Osteoblast (primary cell): Measurements from ENCODE around the gene EVC2. TPM values are rescaled to one million over a fixed set of nuclear protein-coding genes. Genes with fewer than 3 reads are reported as not detected.

Source experiments
- DNase-seq: peaks from one replicate; pipeline ENCODE4 v3.0.0; 2011; ENCODE audit warnings: low spot score, mixed read lengths; ENCODE audit not compliant: insufficient read length; ENCODE audit errors: missing footprints
- H2AFZ ChIP-seq: 2 replicates; pipeline ENCODE4 v1.6.0; 2011; ENCODE audit warnings: mild to moderate bottlenecking, low read length
- H3K27ac ChIP-seq: 2 replicates; pipeline ENCODE4 v1.5.1; 2011; ENCODE audit warnings: mild to moderate bottlenecking, low read depth, low read length, moderate library complexity
- H3K27me3 ChIP-seq: 2 replicates; pipeline ENCODE4 v1.6.0; 2012; ENCODE audit warnings: mild to moderate bottlenecking, control low read depth, inconsistent platforms, low read length, moderate library complexity; ENCODE audit not compliant: insufficient read depth
- H3K36me3 ChIP-seq: 2 replicates; pipeline ENCODE4 v1.5.1; 2011; ENCODE audit warnings: mild to moderate bottlenecking, low read length, control low read depth, moderate library complexity; ENCODE audit not compliant: insufficient read depth
- H3K4me1 ChIP-seq: 2 replicates; pipeline ENCODE4 v1.5.1; 2011; ENCODE audit warnings: mild to moderate bottlenecking, low read length, control low read depth, moderate library complexity; ENCODE audit not compliant: insufficient read depth
- H3K4me2 ChIP-seq: 2 replicates; pipeline ENCODE4 v1.6.0; 2011; ENCODE audit warnings: mild to moderate bottlenecking, low read length; ENCODE audit not compliant: insufficient read depth
- H3K4me3 ChIP-seq: fragments of 200-600 bp; sonication (generic); 3 replicates; pipeline ENCODE4 v1.5.1; 2012; ENCODE audit warnings: mild to moderate bottlenecking, low read length, inconsistent platforms; ENCODE audit not compliant: insufficient read depth
- H3K79me2 ChIP-seq: 2 replicates; pipeline ENCODE4 v1.6.0; 2012; ENCODE audit warnings: mild to moderate bottlenecking, low read length, control low read depth, inconsistent platforms; ENCODE audit not compliant: insufficient read depth
- H3K9me3 ChIP-seq: 2 replicates; pipeline ENCODE4 v1.5.1; 2011; ENCODE audit warnings: low read depth, low read length, control low read depth
- H4K20me1 ChIP-seq: 2 replicates; pipeline ENCODE4 v1.6.0; 2012; ENCODE audit warnings: mild to moderate bottlenecking, low read length, control low read depth; ENCODE audit not compliant: insufficient read depth
- CTCF ChIP-seq: IDR thresholded peaks from 2 replicates; pipeline ENCODE4 v1.5.1; 2011; ENCODE audit warnings: mild to moderate bottlenecking, low read depth, low read length, moderate library complexity; ENCODE audit errors: extremely low read depth
- total RNA-seq: library from RNA; depleted of rRNA; stranded (reverse); fragments of >200 nt; gene quantifications from 2 replicates; pipeline ENCODE4 v1.2.3, GENCODE V29; 2012

Gene EVC2
- total RNA-seq, 1 donor = 19.2 TPM

DNA sequence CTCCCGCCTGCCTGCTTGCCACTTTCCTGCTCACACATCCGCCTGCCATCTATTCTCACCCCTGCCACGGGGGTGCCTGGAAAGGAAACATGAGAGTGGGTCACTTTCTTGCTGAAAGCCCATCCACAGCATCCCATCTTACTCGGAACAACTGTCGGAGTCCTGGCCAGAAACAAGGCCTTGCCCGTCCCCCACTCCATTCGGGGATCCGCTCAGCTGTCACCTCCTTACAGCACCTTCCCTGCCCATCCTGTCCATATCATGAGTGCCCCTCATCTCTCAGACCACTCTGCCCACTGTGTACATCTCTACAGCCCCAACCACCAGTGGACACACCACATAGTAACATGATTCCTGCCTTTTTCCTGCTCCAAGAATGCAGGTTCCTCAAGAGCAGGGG lies 6.4 kb downstream of the EVC2 start:
- H3K4me1 ChIP-seq = peaks cover 3% of the 10 kb centered on the region
- no peaks in the 10 kb centered on the region for H3K9me3 ChIP-seq
- no peak for TF ChIP-seq CTCF
- H3K4me3 ChIP-seq = no peak overlapping the region
- peaks cover 16% of the 10 kb centered on the region for H3K36me3 ChIP-seq
- no peak overlapping the region for H2AFZ ChIP-seq
- H3K79me2 ChIP-seq = peaks cover 62% of the 10 kb centered on the region
- H3K27me3 ChIP-seq = no peaks in the 10 kb centered on the region
- no peak for DNase-seq
- H4K20me1 ChIP-seq = peaks cover 25% of the 10 kb centered on the region
- no peak overlapping the region for H3K4me2 ChIP-seq
- H3K27ac ChIP-seq = no peak overlapping the region

- H3K4me1 ChIP-seq = no peaks in the 10 kb centered on the region
- no peak overlapping the region for H3K4me3 ChIP-seq
- H3K27ac ChIP-seq = no peak overlapping the region
- no peak overlapping the region for H2AFZ ChIP-seq
- H3K4me2 ChIP-seq = no peak overlapping the region
- peaks cover 29% of the 10 kb centered on the region for H3K36me3 ChIP-seq
- TF ChIP-seq CTCF = no peak
- H3K9me3 ChIP-seq = no peaks in the 10 kb centered on the region
- peaks cover 49% of the 10 kb centered on the region for H3K79me2 ChIP-seq
- DNase-seq = no peak
- H3K27me3 ChIP-seq = no peaks in the 10 kb centered on the region
- peaks cover 20% of the 10 kb centered on the region for H4K20me1 ChIP-seq
These were observed 7.9 kb downstream of the EVC2 start for GRCh38 chr4:5700459-5700858.

- no peak overlapping the region for H3K4me2 ChIP-seq
- no peaks in the 10 kb centered on the region for H3K9me3 ChIP-seq
- no peak overlapping the region for H3K4me3 ChIP-seq
- H3K27ac ChIP-seq = no peak overlapping the region
- DNase-seq = no peak
- peaks cover 7% of the 10 kb centered on the region for H4K20me1 ChIP-seq
- peaks cover 52% of the 10 kb centered on the region for H3K36me3 ChIP-seq
- peaks cover 18% of the 10 kb centered on the region for H3K79me2 ChIP-seq
- no peak overlapping the region for H2AFZ ChIP-seq
- no peaks in the 10 kb centered on the region for H3K27me3 ChIP-seq
- H3K4me1 ChIP-seq = no peaks in the 10 kb centered on the region
- TF ChIP-seq CTCF = no peak
These were observed 12.0 kb downstream of the EVC2 start for GRCh38 chr4:5696341-5696740.

DNA sequence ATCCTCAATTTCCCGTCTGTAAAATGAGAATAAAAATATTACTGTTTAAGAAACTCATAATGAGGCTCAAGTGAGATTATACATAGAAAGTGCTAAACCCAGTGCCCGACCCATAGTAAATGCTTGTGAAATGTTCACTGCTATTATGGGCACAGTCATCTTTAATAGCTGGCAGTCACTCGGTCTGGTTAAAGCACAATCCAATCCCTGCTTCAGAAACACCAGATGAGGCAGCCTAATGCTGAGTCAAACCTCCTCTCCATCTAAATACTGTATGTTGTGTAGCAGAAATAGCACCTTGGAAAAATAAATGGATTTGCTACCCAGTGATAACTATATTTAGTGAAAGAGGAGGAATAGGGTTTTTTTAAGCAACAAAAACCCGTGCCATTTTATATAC lies 14.5 kb downstream of the EVC2 start:
- Histone ChIP-seq H3K27me3 (no peaks in the 10 kb centered on the region), H3K79me2 (peaks cover 3% of the 10 kb centered on the region), H3K27ac (no peak overlapping the region), H3K36me3 (peaks cover 62% of the 10 kb centered on the region), H3K4me1 (no peaks in the 10 kb centered on the region), H3K4me3 (no peak overlapping the region), H2AFZ (no peak overlapping the region), H3K4me2 (no peak overlapping the region), H3K9me3 (no peaks in the 10 kb centered on the region), H4K20me1 (no peaks in the 10 kb centered on the region)
- TF ChIP-seq CTCF = no peak
- no peak for DNase-seq
